HEK293 (cell line): Measurements from ENCODE around the gene PDZRN4.

ENCODE experiments used
- CTCF ChIA-PET: fragments of 350-600 bp; formaldehyde crosslinking; extraction: SDS; loops from one replicate; lab custom pipeline; 2021; ENCODE audit warnings: antibody characterized with exemption; lab: Yijun Ruan, JAX
- POLR2A ChIA-PET: fragments of 300-600 bp; formaldehyde crosslinking; extraction: SDS; loops from one replicate; lab custom pipeline; 2020; ENCODE audit warnings: antibody characterized with exemption, inconsistent platforms; lab: Yijun Ruan, JAX
- H3K27ac ChIP-seq: fragments of 200-500 bp; sonication (Bioruptor generic); 2 replicates; pipeline ENCODE4 v1.5.1; 2014; ENCODE audit warnings: low read depth, low read length, control low read depth, inconsistent platforms; ENCODE audit errors: extremely low read depth
- H3K36me3 ChIP-seq, 2 experiments: fragments of 200-500 bp in 1 of 2; sonication (Bioruptor generic) in 1 of 2; 1 replicate in 1 of 2; 2 replicates in 1 of 2; pipeline ENCODE4 v1.5.1; 2014 to 2017; ENCODE audit warnings: inconsistent platforms in 2 of 2, low read length in 2 of 2; ENCODE audit not compliant: control insufficient read depth in 2 of 2, insufficient read depth in 1 of 2
- H3K4me1 ChIP-seq: fragments of 200-500 bp; sonication (Bioruptor generic); 2 replicates; pipeline ENCODE4 v1.5.1; 2014; ENCODE audit warnings: mild to moderate bottlenecking, low read length, inconsistent platforms; ENCODE audit not compliant: control insufficient read depth, insufficient read depth
- H3K4me3 ChIP-seq: 2 replicates; pipeline ENCODE4 v1.5.1; 2011; ENCODE audit warnings: low read depth, mild to moderate bottlenecking, control low read depth, low read length, moderate library complexity
- H3K9me3 ChIP-seq: fragments of 200-500 bp; sonication (Bioruptor generic); 2 replicates; pipeline ENCODE4 v1.5.1; 2014; ENCODE audit warnings: low read depth, low read length, inconsistent platforms; ENCODE audit not compliant: control insufficient read depth, insufficient read depth
- BCL11B ChIP-seq: fragments of 450-650 bp; formaldehyde crosslinking; IDR thresholded peaks from 2 replicates; pipeline ENCODE4 v1.5.1; 2016; ENCODE audit warnings: low read depth, missing biosample characterization, missing genetic modification characterization
- KLF9 ChIP-seq: fragments of 450-650 bp; formaldehyde crosslinking; IDR thresholded peaks from 2 replicates; pipeline ENCODE4 v1.5.1; 2016; ENCODE audit warnings: missing biosample characterization, missing genetic modification characterization, low read depth
- MEIS1 ChIP-seq: sonication (generic); formaldehyde crosslinking; IDR thresholded peaks from 2 replicates; pipeline ENCODE4 v1.8.1; 2022; ENCODE audit warnings: missing genetic modification reagents, mild to moderate bottlenecking, borderline replicate concordance
- SALL2 ChIP-seq: fragments of 450-650 bp; formaldehyde crosslinking; IDR thresholded peaks from 2 replicates; pipeline ENCODE4 v1.5.0; 2017; ENCODE audit warnings: missing biosample characterization, mild to moderate bottlenecking, missing genetic modification characterization, borderline replicate concordance
- YY1 ChIP-seq: fragments of 450-650 bp; formaldehyde crosslinking; IDR thresholded peaks from 2 replicates; pipeline ENCODE4 v1.5.1; 2018; ENCODE audit warnings: missing biosample characterization, missing genetic modification characterization
- ZBTB48 ChIP-seq: fragments of 450-650 bp; formaldehyde crosslinking; IDR thresholded peaks from 2 replicates; pipeline ENCODE4 v1.5.1; 2016; ENCODE audit warnings: missing biosample characterization, missing genetic modification characterization
- ZFP41 ChIP-seq: fragments of 450-650 bp; formaldehyde crosslinking; IDR thresholded peaks from 2 replicates; pipeline ENCODE4 v1.5.1; 2016; ENCODE audit warnings: missing biosample characterization, missing genetic modification characterization, borderline replicate concordance
- ZNF138 ChIP-seq: fragments of 450-650 bp; formaldehyde crosslinking; IDR thresholded peaks from 2 replicates; pipeline ENCODE4 v1.5.1; 2016; ENCODE audit warnings: missing biosample characterization, missing genetic modification characterization, borderline replicate concordance
- ZNF157 ChIP-seq: fragments of 450-650 bp; formaldehyde crosslinking; IDR thresholded peaks from 2 replicates; pipeline ENCODE4 v1.5.1; 2016; ENCODE audit warnings: missing biosample characterization, missing genetic modification characterization
- ZNF19 ChIP-seq: fragments of 450-650 bp; formaldehyde crosslinking; IDR thresholded peaks from 2 replicates; pipeline ENCODE4; 2016; ENCODE audit warnings: missing biosample characterization, missing genetic modification characterization, low read depth
- ZNF239 ChIP-seq: fragments of 450-650 bp; formaldehyde crosslinking; IDR thresholded peaks from 2 replicates; pipeline ENCODE4 v1.5.1; 2016; ENCODE audit warnings: missing biosample characterization, missing genetic modification characterization
- ZNF302 ChIP-seq: fragments of 450-650 bp; formaldehyde crosslinking; IDR thresholded peaks from 2 replicates; pipeline ENCODE4 v1.5.1; 2016; ENCODE audit warnings: missing biosample characterization, missing genetic modification characterization, low read depth
- ZNF423 ChIP-seq: fragments of 450-650 bp; formaldehyde crosslinking; IDR thresholded peaks from 2 replicates; pipeline ENCODE4 v1.5.1; 2016; ENCODE audit warnings: missing biosample characterization, missing genetic modification characterization
- ZNF518A ChIP-seq: fragments of 450-650 bp; formaldehyde crosslinking; conservative IDR thresholded peaks from 2 replicates; pipeline ENCODE4 v1.5.1; 2016; ENCODE audit warnings: low read depth, missing biosample characterization, missing genetic modification characterization
- ZNF626 ChIP-seq: fragments of 450-650 bp; sonication (Bioruptor Pico); formaldehyde crosslinking; IDR thresholded peaks from 2 replicates; pipeline ENCODE4 v1.5.1; 2018; ENCODE audit warnings: missing biosample characterization, missing genetic modification characterization, inconsistent platforms
- ZNF785 ChIP-seq: fragments of 450-650 bp; formaldehyde crosslinking; IDR thresholded peaks from 2 replicates; pipeline ENCODE4 v1.5.1; 2016; ENCODE audit warnings: missing biosample characterization, missing genetic modification characterization
- ZSCAN18 ChIP-seq: fragments of 450-650 bp; formaldehyde crosslinking; IDR thresholded peaks from 2 replicates; pipeline ENCODE4 v1.5.1; 2016; ENCODE audit warnings: missing biosample characterization, missing genetic modification characterization
- TF ChIP-seq, protein P1 (sequence below): fragments of 450-650 bp; formaldehyde crosslinking; IDR thresholded peaks from 2 replicates; pipeline ENCODE4 v1.5.1; 2017; ENCODE audit warnings: missing biosample characterization, missing genetic modification characterization
- TF ChIP-seq, protein P2 (sequence below): sonication (generic); formaldehyde crosslinking; IDR thresholded peaks from 2 replicates; pipeline ENCODE4 v1.8.1; 2022; ENCODE audit warnings: mild to moderate bottlenecking, moderate library complexity, missing genetic modification reagents
- TF ChIP-seq, protein P3 (sequence below): fragments of 450-650 bp; formaldehyde crosslinking; IDR thresholded peaks from 2 replicates; pipeline ENCODE4 v1.5.1; 2016; ENCODE audit warnings: missing biosample characterization, missing genetic modification characterization

The PDZRN4 gene

DNA sequence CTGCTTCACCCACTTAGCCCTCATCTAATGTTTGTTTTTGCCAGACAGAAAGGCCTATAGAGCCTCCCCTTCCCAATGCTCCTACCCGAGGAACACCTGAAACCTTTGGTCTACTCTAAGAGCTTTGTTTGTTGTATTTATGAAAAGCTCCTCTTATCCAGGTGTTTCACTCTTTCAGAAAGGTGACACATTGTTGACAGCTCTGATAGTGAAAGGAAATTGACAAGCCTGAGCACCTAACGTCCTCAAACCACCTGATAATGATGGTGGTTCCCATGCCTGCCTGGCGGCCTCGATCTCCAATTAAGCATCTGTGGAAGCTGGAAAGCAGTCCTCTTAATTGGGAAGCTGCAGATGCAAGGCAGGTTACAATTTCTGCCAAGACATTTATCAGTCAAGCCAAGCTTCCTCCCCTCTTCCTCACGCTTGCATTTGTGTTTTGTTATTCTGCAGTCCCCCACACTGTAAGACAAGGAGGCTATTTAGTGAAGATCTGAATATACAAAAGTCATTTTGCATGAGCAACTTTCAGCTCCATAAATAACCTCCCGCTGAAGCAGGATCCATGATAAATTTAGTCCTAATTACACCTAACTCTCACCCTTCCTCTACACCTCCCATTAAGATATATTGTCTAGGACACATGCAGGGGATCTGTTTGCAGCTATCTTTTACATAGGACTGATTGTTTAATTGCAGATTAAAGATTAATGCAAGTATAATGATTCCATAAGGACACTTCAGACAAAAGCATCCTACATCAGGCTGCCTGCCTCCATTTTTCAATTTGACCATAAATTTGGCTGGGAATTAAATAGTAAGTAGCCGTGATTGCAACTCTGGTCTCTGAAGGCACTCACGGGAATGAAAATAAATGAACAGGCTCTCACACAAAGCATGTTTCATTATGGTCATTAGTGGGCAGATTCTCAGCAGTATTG, 288.6 kb downstream of the PDZRN4 start (continued):
- TF ChIP-seq, protein P1, sequence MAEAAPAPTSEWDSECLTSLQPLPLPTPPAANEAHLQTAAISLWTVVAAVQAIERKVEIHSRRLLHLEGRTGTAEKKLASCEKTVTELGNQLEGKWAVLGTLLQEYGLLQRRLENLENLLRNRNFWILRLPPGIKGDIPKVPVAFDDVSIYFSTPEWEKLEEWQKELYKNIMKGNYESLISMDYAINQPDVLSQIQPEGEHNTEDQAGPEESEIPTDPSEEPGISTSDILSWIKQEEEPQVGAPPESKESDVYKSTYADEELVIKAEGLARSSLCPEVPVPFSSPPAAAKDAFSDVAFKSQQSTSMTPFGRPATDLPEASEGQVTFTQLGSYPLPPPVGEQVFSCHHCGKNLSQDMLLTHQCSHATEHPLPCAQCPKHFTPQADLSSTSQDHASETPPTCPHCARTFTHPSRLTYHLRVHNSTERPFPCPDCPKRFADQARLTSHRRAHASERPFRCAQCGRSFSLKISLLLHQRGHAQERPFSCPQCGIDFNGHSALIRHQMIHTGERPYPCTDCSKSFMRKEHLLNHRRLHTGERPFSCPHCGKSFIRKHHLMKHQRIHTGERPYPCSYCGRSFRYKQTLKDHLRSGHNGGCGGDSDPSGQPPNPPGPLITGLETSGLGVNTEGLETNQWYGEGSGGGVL (tag by site-specific recombination), result no peak
- TF ChIP-seq YY1 (tag by site-specific recombination), result no peak

DNA sequence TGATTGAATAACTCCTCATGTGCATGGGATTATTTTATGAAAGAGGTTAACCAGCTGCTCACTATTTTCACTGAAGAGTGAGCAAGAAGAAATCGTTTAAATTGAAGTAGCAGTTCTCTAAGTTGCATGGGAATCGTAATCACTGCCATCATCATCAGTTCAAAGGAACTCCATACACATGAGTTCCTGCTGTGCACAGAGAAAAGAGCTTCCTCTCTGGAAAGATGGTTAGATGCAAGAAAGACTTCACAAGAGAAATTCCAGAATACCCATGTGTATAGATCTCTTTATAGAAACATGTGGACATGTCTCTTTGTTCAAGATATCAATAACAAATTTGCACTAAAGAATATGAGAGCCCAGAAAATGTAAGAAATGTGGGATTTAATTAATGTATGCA, 291.3 kb downstream of the PDZRN4 start:
- CTCF ChIA-PET, result no interaction called here
- Histone ChIP-seq H3K9me3 (no peaks in the 10 kb centered on the region), H3K4me1 (no peaks in the 10 kb centered on the region), H3K27ac (no peak overlapping the region), H3K4me3 (no peak overlapping the region), H3K36me3 (no peaks in the 10 kb centered on the region)
- no peak for TF ChIP-seq SALL2 (tag by site-specific recombination)
- TF ChIP-seq ZNF423, result no peak
- TF ChIP-seq MEIS1, result no peak
- TF ChIP-seq ZNF518A (tag by site-specific recombination), result no peak
- TF ChIP-seq ZNF302 (tag by site-specific recombination), result no peak
- no peak for TF ChIP-seq BCL11B
- TF ChIP-seq, protein P2, sequence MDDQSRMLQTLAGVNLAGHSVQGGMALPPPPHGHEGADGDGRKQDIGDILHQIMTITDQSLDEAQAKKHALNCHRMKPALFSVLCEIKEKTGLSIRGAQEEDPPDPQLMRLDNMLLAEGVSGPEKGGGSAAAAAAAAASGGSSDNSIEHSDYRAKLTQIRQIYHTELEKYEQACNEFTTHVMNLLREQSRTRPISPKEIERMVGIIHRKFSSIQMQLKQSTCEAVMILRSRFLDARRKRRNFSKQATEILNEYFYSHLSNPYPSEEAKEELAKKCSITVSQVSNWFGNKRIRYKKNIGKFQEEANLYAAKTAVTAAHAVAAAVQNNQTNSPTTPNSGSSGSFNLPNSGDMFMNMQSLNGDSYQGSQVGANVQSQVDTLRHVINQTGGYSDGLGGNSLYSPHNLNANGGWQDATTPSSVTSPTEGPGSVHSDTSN (CRISPR knock-in tag), result no peak
- TF ChIP-seq KLF9 (tag by site-specific recombination), result no peak
- TF ChIP-seq ZSCAN18, result no peak
- TF ChIP-seq ZNF157 (tag by site-specific recombination), result no peak
- TF ChIP-seq ZNF239 (tag by site-specific recombination), result no peak
- TF ChIP-seq ZNF138, result no peak
- no peak for TF ChIP-seq ZNF785 (tag by site-specific recombination)
- TF ChIP-seq ZNF19, result no peak
- TF ChIP-seq ZFP41 (tag by site-specific recombination), result no peak
- TF ChIP-seq ZNF626 (tag by site-specific recombination), result no peak
- no peak for TF ChIP-seq ZBTB48 (tag by site-specific recombination)
- TF ChIP-seq, protein P3, sequence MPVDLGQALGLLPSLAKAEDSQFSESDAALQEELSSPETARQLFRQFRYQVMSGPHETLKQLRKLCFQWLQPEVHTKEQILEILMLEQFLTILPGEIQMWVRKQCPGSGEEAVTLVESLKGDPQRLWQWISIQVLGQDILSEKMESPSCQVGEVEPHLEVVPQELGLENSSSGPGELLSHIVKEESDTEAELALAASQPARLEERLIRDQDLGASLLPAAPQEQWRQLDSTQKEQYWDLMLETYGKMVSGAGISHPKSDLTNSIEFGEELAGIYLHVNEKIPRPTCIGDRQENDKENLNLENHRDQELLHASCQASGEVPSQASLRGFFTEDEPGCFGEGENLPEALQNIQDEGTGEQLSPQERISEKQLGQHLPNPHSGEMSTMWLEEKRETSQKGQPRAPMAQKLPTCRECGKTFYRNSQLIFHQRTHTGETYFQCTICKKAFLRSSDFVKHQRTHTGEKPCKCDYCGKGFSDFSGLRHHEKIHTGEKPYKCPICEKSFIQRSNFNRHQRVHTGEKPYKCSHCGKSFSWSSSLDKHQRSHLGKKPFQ, result no peak
- POLR2A ChIA-PET, result no interaction called here
